Measurements from ENCODE around the gene CCDC171. TPM values are rescaled to one million over a fixed set of nuclear protein-coding genes. Genes with fewer than 3 reads are reported as not detected.

CCDC171 gene
- total RNA-seq, 2 donors from 2014 or later = 2.3 TPM

DNA sequence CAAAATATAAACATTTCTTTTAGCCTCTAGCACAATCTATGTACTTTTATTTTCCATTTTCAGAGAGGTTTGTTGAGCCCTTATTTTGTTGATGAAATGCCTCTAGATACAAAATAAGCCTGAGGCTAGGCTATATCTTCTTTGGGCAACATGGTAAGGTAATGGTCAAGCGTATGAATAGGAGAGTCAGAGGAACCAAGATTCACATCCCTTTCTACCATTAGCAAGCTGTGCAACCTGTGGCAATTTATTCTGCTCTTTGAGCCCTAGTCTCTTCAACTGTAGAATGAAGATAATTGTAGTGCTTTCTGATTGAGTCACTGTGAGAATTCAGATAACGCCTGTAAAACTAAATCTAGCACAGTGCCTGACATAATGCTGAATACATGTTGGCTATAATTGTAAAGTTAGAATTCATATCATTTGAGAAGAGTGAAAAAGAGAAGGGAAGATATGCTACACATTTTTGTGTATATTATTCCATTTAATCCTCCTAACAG lies 412.5 kb downstream of the CCDC171 start:
- TF ChIP-seq CTCF (IDR thresholded peaks at IDR 0.05) = no peak
- DNase-seq = no peak
- Histone ChIP-seq H3K27me3 (no peaks in the 10 kb centered on the region), H3K9me3 (no peaks in the 10 kb centered on the region), H3K4me3 (no peak overlapping the region), H3K36me3 (no peaks in the 10 kb centered on the region), H3K27ac (no peak overlapping the region), H3K9ac (ENCODE audit: low read depth in 2 of 2, low read length in 2 of 2) (no peak overlapping the region), H3K4me1 (no peaks in the 10 kb centered on the region)
- intact Hi-C loops (cut with DNase I) = no loop called here

DNA sequence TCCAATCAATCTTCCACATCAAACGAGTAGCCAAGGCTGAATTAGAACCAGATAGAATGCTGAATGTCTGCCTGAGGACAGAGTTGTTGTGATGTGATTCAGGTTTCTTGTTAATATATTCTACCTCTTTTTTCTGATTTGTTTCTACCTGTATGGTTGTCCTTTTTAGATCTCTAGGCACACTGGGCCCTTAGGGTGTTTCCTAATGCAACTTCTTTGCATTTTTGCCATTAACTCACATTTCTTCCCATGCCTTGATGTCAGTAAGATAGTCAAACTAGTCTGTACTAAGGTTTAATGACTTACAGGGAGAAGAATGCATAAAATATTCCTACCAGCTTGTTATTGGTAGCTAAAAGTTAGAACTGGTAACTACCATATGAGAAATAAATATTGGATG lies 413.6 kb downstream of the CCDC171 start:
- H3K9ac ChIP-seq (ENCODE audit: low read depth in 2 of 2, low read length in 2 of 2) = no peak overlapping the region
- H3K9me3 ChIP-seq = no peaks in the 10 kb centered on the region
- no peak overlapping the region for H3K27ac ChIP-seq
- H3K4me3 ChIP-seq = no peak overlapping the region
- no peaks in the 10 kb centered on the region for H3K27me3 ChIP-seq
- no peaks in the 10 kb centered on the region for H3K36me3 ChIP-seq
- no peak for TF ChIP-seq CTCF (IDR thresholded peaks at IDR 0.05)
- intact Hi-C loops (cut with DNase I) = no loop called here
- no peaks in the 10 kb centered on the region for H3K4me1 ChIP-seq
- no peak for DNase-seq

DNA sequence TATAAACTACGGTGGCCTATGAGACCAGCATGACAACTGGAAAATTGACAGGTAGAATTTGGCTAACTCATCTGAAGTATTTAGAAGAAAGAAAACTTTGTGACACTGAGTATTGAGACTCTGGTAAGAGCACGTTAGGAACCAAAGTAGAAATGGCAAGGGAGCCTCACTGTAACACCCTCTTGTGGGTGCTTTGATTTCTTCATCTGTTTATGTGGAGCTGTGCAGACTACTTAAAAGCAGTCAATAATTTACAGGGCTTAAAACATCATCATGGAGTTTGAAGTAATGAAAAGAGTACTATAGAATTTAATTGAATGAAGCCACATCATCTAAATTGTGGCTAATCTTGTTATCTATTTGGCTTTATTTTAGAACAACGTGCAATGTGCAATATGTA lies 414.2 kb downstream of the CCDC171 start:
- Histone ChIP-seq H3K27ac (no peak overlapping the region), H3K4me1 (no peaks in the 10 kb centered on the region), H3K36me3 (no peaks in the 10 kb centered on the region), H3K9ac (ENCODE audit: low read depth in 2 of 2, low read length in 2 of 2) (no peak overlapping the region), H3K27me3 (no peaks in the 10 kb centered on the region), H3K9me3 (no peaks in the 10 kb centered on the region), H3K4me3 (no peak overlapping the region)
- intact Hi-C loops (cut with DNase I) = no loop called here
- no peak for DNase-seq
- no peak for TF ChIP-seq CTCF (IDR thresholded peaks at IDR 0.05)

DNA sequence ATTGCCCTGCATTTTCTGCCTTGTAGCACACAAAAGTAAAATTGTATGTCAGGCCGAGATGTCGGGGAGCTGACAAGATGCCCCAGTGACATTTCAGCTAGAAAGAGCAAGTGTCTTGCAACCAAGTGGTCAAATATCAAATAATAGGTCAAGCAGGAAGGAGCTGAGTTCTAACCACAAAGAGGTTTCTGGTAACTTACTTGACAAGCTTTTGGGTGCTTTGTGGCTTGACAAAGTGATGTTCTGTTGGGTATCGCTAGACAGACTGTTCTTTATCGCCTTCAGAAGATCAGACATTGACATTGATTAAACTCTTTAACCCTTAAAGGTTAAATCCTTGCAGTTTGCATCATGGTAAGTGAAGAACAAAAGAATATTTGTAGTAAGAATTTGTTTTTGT lies 419.9 kb downstream of the CCDC171 start:
- no peak for DNase-seq
- TF ChIP-seq CTCF (IDR thresholded peaks at IDR 0.05) = no peak
- Histone ChIP-seq H3K27ac (no peak overlapping the region), H3K4me3 (no peak overlapping the region), H3K9ac (ENCODE audit: low read depth in 2 of 2, low read length in 2 of 2) (no peak overlapping the region), H3K4me1 (no peaks in the 10 kb centered on the region), H3K27me3 (no peaks in the 10 kb centered on the region), H3K9me3 (no peaks in the 10 kb centered on the region), H3K36me3 (no peaks in the 10 kb centered on the region)
- intact Hi-C loops (cut with DNase I) = no loop called here

- H3K4me1 ChIP-seq = no peaks in the 10 kb centered on the region
- no peaks in the 10 kb centered on the region for H3K9me3 ChIP-seq
- H3K4me3 ChIP-seq = no peak overlapping the region
- intact Hi-C loops (cut with DNase I) = no loop called here
- H3K36me3 ChIP-seq = no peaks in the 10 kb centered on the region
- TF ChIP-seq CTCF (IDR thresholded peaks at IDR 0.05) = no peak
- H3K9ac ChIP-seq (ENCODE audit: low read depth in 2 of 2, low read length in 2 of 2) = no peak overlapping the region
- no peak overlapping the region for H3K27ac ChIP-seq
- no peaks in the 10 kb centered on the region for H3K27me3 ChIP-seq
- DNase-seq = no peak
Measured at GRCh38 chr9:15975101-15975778, 422.4 kb downstream of the CCDC171 start.

All from colonic mucosa (tissue), 4 donors.